ENCODE results near the gene RNASEH2A. TPM values are rescaled to one million over a fixed set of nuclear protein-coding genes. Genes with fewer than 3 reads are reported as not detected.
"Not testable (repeated sequence)": the region's sequence is repeated elsewhere in the genome, so short reads cannot be mapped to it uniquely, and the experiment has no call there.

The RNASEH2A gene
- total RNA-seq, 1 experiment from 2014 or later, result 85.4 TPM

- not testable (repeated sequence) for H3K27me3 ChIP-seq (ENCODE audit: control insufficient read depth, insufficient read depth, low read length); DNase-seq; H3K36me3 ChIP-seq (replicated peaks; ENCODE audit: control insufficient read depth, insufficient read depth, low read length); H3K4me3 ChIP-seq (ENCODE audit: insufficient read depth, low read depth, low read length)
These were observed 11.4 kb downstream of the RNASEH2A start for GRCh38 chr19:12817810-12818209.

- Histone ChIP-seq H3K4me3 (ENCODE audit: insufficient read depth, low read depth, low read length) (no peak overlapping the region), H3K36me3 (replicated peaks; ENCODE audit: control insufficient read depth, insufficient read depth, low read length) (no peaks in the 10 kb centered on the region), H3K27me3 (ENCODE audit: control insufficient read depth, insufficient read depth, low read length) (no peaks in the 10 kb centered on the region)
- no peak for DNase-seq
These were observed 15.4 kb downstream of the RNASEH2A start for GRCh38 chr19:12821761-12822160.

GRCh38 chr19:12825254-12826131 is 19.1 kb downstream of the RNASEH2A start:
- Histone ChIP-seq H3K27me3 (ENCODE audit: control insufficient read depth, insufficient read depth, low read length) (peaks cover 12% of the 10 kb centered on the region; the same call in 1 of the 2 replicates), H3K36me3 (replicated peaks; ENCODE audit: control insufficient read depth, insufficient read depth, low read length) (no peaks in the 10 kb centered on the region), H3K4me3 (ENCODE audit: insufficient read depth, low read depth, low read length) (peak overlapping the region; percentile 51)
- DNase-seq, result peak; percentile 98

GRCh38 chr19:12828494-12828893 is 22.1 kb downstream of the RNASEH2A start:
- peak; percentile 91 for DNase-seq
- H3K4me3 ChIP-seq (ENCODE audit: insufficient read depth, low read depth, low read length), result peak overlapping the region; percentile 31; the same call in 1 of the 2 replicates
- H3K27me3 ChIP-seq (ENCODE audit: control insufficient read depth, insufficient read depth, low read length), result peaks cover 18% of the 10 kb centered on the region

GRCh38 chr19:12833418-12833737 is 27.0 kb downstream of the RNASEH2A start:
- H3K36me3 ChIP-seq (replicated peaks; ENCODE audit: control insufficient read depth, insufficient read depth, low read length), result no peaks in the 10 kb centered on the region
- peaks cover 38% of the 10 kb centered on the region for H3K27me3 ChIP-seq (ENCODE audit: control insufficient read depth, insufficient read depth, low read length)
- H3K4me3 ChIP-seq (ENCODE audit: insufficient read depth, low read depth, low read length), result peak overlapping the region; percentile 6; the same call in 1 of the 2 replicates
- DNase-seq, result no peak

More at GRCh38 chr19:12828494-12828893, 22.1 kb downstream of the RNASEH2A start:
- no peaks in the 10 kb centered on the region for H3K36me3 ChIP-seq (replicated peaks; ENCODE audit: control insufficient read depth, insufficient read depth, low read length)

GRCh38 chr19:12833738-12834565 is 27.6 kb downstream of the RNASEH2A start:
- H3K4me3 ChIP-seq (ENCODE audit: insufficient read depth, low read depth, low read length), result peak overlapping the region; percentile 66
- DNase-seq, result peak; percentile 95
- no peaks in the 10 kb centered on the region for H3K36me3 ChIP-seq (replicated peaks; ENCODE audit: control insufficient read depth, insufficient read depth, low read length)
- peaks cover 39% of the 10 kb centered on the region for H3K27me3 ChIP-seq (ENCODE audit: control insufficient read depth, insufficient read depth, low read length)

GRCh38 chr19:12834566-12834943 is 28.2 kb downstream of the RNASEH2A start, which contains the start of gene RTBDN:
Gene RTBDN (minus strand): TSS chr19:12834579. CDS start chr19:12829979, 4,600 bp downstream.
- Histone ChIP-seq H3K27me3 (ENCODE audit: control insufficient read depth, insufficient read depth, low read length) (peaks cover 44% of the 10 kb centered on the region), H3K36me3 (replicated peaks; ENCODE audit: control insufficient read depth, insufficient read depth, low read length) (no peaks in the 10 kb centered on the region), H3K4me3 (ENCODE audit: insufficient read depth, low read depth, low read length) (peak within 1 kb of the TSS; percentile 66)
- DNase-seq, result peak; percentile 68

- H3K27me3 ChIP-seq (ENCODE audit: control insufficient read depth, insufficient read depth, low read length), result peaks cover 43% of the 10 kb centered on the region
- peak; percentile 86 for DNase-seq
- H3K4me3 ChIP-seq (ENCODE audit: insufficient read depth, low read depth, low read length), result peak overlapping the region; percentile 66
- H3K36me3 ChIP-seq (replicated peaks; ENCODE audit: control insufficient read depth, insufficient read depth, low read length), result no peaks in the 10 kb centered on the region
These were observed 28.8 kb downstream of the RNASEH2A start for GRCh38 chr19:12834976-12835757.

- Histone ChIP-seq H3K4me3 (ENCODE audit: insufficient read depth, low read depth, low read length) (peak overlapping the region; percentile 42; the same call in 1 of the 2 replicates), H3K36me3 (replicated peaks; ENCODE audit: control insufficient read depth, insufficient read depth, low read length) (no peaks in the 10 kb centered on the region), H3K27me3 (ENCODE audit: control insufficient read depth, insufficient read depth, low read length) (peaks cover 41% of the 10 kb centered on the region)
- DNase-seq, result no peak
These were observed 30.1 kb downstream of the RNASEH2A start for GRCh38 chr19:12836529-12836863.

- DNase-seq, result no peak
- peaks cover 41% of the 10 kb centered on the region for H3K27me3 ChIP-seq (ENCODE audit: control insufficient read depth, insufficient read depth, low read length)
These were observed 30.8 kb downstream of the RNASEH2A start for GRCh38 chr19:12837225-12837624.

GRCh38 chr19:12838182-12838885 is 31.9 kb downstream of the RNASEH2A start, which contains the start of gene MAST1:
Gene MAST1 (plus strand): TSS chr19:12838515. CDS start chr19:12838573, 58 bp downstream.
- peaks cover 35% of the 10 kb centered on the region for H3K27me3 ChIP-seq (ENCODE audit: control insufficient read depth, insufficient read depth, low read length)
- no peaks in the 10 kb centered on the region for H3K36me3 ChIP-seq (replicated peaks; ENCODE audit: control insufficient read depth, insufficient read depth, low read length)
- peak within 1 kb of the TSS; percentile 65 for H3K4me3 ChIP-seq (ENCODE audit: insufficient read depth, low read depth, low read length)
- DNase-seq, result peak; percentile 97

More at GRCh38 chr19:12837225-12837624, 30.8 kb downstream of the RNASEH2A start:
- H3K36me3 ChIP-seq (replicated peaks; ENCODE audit: control insufficient read depth, insufficient read depth, low read length), result no peaks in the 10 kb centered on the region
- no peak overlapping the region for H3K4me3 ChIP-seq (ENCODE audit: insufficient read depth, low read depth, low read length)

GRCh38 chr19:12838886-12839756 is 32.7 kb downstream of the RNASEH2A start:
- H3K36me3 ChIP-seq (replicated peaks; ENCODE audit: control insufficient read depth, insufficient read depth, low read length), result no peaks in the 10 kb centered on the region
- peaks cover 32% of the 10 kb centered on the region for H3K27me3 ChIP-seq (ENCODE audit: control insufficient read depth, insufficient read depth, low read length)
- H3K4me3 ChIP-seq (ENCODE audit: insufficient read depth, low read depth, low read length), result peak overlapping the region; percentile 65
- DNase-seq, result no peak
